ENCODE data around the gene PTDSS2. TPM values are rescaled to one million over a fixed set of nuclear protein-coding genes. Genes with fewer than 3 reads are reported as not detected.
"Not testable (repeated sequence)": the region's sequence is repeated elsewhere in the genome, so short reads cannot be mapped to it uniquely, and the experiment has no call there.

The PTDSS2 gene
- total and polyA plus RNA-seq, 9 of the 15 experiments (the other 6 are each of a cell fraction or from before 2014, with no cell fraction given) = 0.45 to 53.9 (median 17.2) TPM

DNA sequence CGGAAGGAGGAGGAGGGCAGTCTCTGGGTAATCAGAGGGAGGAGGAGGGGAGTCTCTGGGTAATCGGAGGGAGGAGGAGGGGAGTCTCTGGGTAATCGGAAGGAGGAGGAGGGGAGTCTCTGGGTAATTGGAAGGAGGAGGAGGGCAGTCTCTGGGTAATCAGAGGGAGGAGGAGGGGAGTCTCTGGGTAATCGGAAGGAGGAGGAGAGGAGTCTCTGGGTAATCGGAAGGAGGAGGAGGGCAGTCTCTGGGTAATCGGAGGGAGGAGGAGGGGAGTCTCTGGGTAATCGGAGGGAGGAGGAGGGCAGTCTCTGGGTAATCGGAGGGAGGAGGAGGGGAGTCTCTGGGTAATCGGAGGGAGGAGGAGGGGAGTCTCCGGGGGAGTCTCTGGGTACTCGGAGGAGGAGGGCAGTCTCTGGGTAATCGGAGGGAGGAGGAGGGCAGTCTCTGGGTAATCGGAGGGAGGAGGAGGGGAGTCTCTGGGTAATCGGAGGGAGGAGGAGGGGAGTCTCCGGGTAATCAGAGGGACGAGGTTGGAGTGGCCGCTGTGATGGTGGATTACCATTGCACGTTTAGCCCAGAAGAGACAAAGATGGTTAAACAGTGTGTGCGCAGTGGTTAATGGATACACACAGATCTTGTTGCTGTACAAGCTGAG lies 19.1 kb downstream of the PTDSS2 start:
- peak overlapping the region; percentile 31; the same call in 1 of the 3 replicates for H3K27ac ChIP-seq (ENCODE audit: extremely low read depth, low read depth, low read length)
- H3K9me1 ChIP-seq (ENCODE audit: control insufficient read depth, insufficient read depth, low read length); H4K20me1 ChIP-seq (replicated peaks; ENCODE audit: control insufficient read depth, insufficient read depth, low read length); ATAC-seq; intact Hi-C loops (cut with micrococcal nuclease); FAIRE-seq; H3K4me2 ChIP-seq (ENCODE audit: insufficient read depth, low read length); DNase-seq (ENCODE audit: extremely low read depth in 1 of 4, low spot score in 3 of 4); H3K9me3 ChIP-seq (replicated peaks; ENCODE audit: control insufficient read depth, insufficient read depth, low read depth, low read length); in situ Hi-C loops (cut with MboI); H3K27me3 ChIP-seq (ENCODE audit: control insufficient read depth in 2 of 2, insufficient read depth in 2 of 2, low read length in 2 of 2); BruUV-seq (replicated peaks); H2AFZ ChIP-seq (ENCODE audit: low read depth, low read length); CTCF ChIA-PET (ENCODE audit: low intra/inter-chr PET ratio); H3K4me3 ChIP-seq: not testable (repeated sequence)
- 82% methylated on average over 10 of the region's 19 CpGs for WGBS (ENCODE audit: insufficient coverage, low coverage, missing lambda C conversion rate)
- H3K4me1 ChIP-seq (replicated peaks in 1 of 2; ENCODE audit: control insufficient read depth in 2 of 2, insufficient read depth in 2 of 2, low read length in 2 of 2) = peaks cover 0 to 43% of the 10 kb centered on the region in 2 experiments; a peak in 3 of 5 replicates
- 0 out of 4 replicates have a peak overlapping the region, but pooled peaks of 1 of the 2 experiments have one; percentile 8 for H3K9ac ChIP-seq (ENCODE audit: insufficient read depth in 1 of 2, low read depth in 2 of 2, low read length in 2 of 2)
- peaks cover 42% of the 10 kb centered on the region for H3K79me2 ChIP-seq (ENCODE audit: control insufficient read depth, insufficient read depth, low read length)
- H3K36me3 ChIP-seq (ENCODE audit: control insufficient read depth, insufficient read depth, low read length) = peaks cover 23% of the 10 kb centered on the region
- POLR2A ChIA-PET = interaction anchor here (0.6 to 1.0 kb wide), 4 partner anchors 20 to 163 kb away, joined by 3 to 5 read pairs (median 3); no protein-coding TSS in a partner anchor

DNA sequence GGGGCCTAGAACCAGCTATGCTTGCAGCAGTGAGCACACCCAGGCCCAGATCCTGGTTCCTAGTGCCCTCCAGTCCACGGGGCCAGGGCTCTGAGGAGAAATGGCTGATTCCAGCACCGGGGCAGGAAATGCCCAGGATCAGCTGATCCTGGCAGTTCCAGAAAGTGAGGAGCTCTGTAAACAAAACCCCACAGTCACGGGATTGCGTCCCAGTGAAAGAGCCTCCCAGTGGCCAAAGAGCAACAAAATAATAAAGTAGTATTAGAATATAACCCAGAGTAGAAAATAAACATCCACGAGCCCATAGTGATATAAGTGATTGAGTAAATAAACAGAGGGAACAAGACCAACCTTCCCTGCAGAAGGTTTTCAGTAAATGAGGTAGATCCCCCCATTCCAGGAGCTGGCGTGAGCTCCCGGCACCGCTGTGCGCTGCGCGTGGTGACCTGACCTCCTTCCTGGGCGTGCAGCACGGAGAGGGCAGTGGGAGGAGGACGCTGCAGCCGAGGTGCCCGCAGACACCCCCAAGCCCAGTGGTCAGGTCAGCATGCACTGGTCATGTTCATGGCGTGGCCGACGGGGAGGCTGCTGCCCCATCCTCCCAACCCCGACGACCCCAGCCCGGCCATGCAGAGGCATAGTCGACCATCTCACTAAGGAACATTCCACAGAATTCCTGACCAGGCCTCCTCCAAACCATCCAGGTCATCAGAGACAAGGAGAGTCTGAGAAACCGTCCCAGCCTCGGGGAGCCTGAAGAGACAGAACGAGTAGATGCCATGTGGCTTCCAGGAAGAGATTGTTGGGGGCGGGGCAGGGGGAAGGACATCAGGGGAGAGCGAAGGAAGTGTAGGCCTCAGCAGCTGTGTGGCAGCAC lies 19.8 kb downstream of the PTDSS2 start:
- in situ Hi-C loops (cut with MboI) (no loop called here), intact Hi-C loops (cut with micrococcal nuclease) (no loop called here)
- Histone ChIP-seq H3K36me3 (ENCODE audit: control insufficient read depth, insufficient read depth, low read length) (peaks cover 21% of the 10 kb centered on the region), H4K20me1 (replicated peaks; ENCODE audit: control insufficient read depth, insufficient read depth, low read length) (no peaks in the 10 kb centered on the region), H3K4me2 (ENCODE audit: insufficient read depth, low read length) (no peak overlapping the region), H3K27me3 (ENCODE audit: control insufficient read depth in 2 of 2, insufficient read depth in 2 of 2, low read length in 2 of 2) (no peaks in the 10 kb centered on the region), H3K4me1 (replicated peaks in 1 of 2; ENCODE audit: control insufficient read depth in 2 of 2, insufficient read depth in 2 of 2, low read length in 2 of 2) (peaks cover 0 to 38% of the 10 kb centered on the region in 2 experiments; a peak in 3 of 5 replicates), H3K9me3 (replicated peaks; ENCODE audit: control insufficient read depth, insufficient read depth, low read depth, low read length) (no peaks in the 10 kb centered on the region), H3K9me1 (ENCODE audit: control insufficient read depth, insufficient read depth, low read length) (no peaks in the 10 kb centered on the region), H3K79me2 (ENCODE audit: control insufficient read depth, insufficient read depth, low read length) (peaks cover 46% of the 10 kb centered on the region), H3K4me3 (no peak overlapping the region), H3K27ac (ENCODE audit: extremely low read depth, low read depth, low read length) (peak overlapping the region; percentile 31; the same call in 1 of the 3 replicates), H2AFZ (ENCODE audit: low read depth, low read length) (no peak overlapping the region), H3K9ac (ENCODE audit: insufficient read depth in 1 of 2, low read depth in 2 of 2, low read length in 2 of 2) (peak overlapping the region in 1 of 2 experiments; percentile 38; a peak in 1 of 4 replicates)
- DNase-seq (ENCODE audit: extremely low read depth in 1 of 4, low spot score in 3 of 4) (no peak), FAIRE-seq (no peak), ATAC-seq (0 out of 3 replicates have a peak, but pooled peaks have one; percentile 42)
- BruUV-seq (replicated peaks) = no TSS peak
- WGBS (ENCODE audit: insufficient coverage, low coverage, missing lambda C conversion rate) = 91% methylated on average over 21 of the region's 28 CpGs
- ChIA-PET POLR2A (interaction anchor here (0.6 to 1.0 kb wide), 4 partner anchors 20 to 163 kb away, joined by 3 to 5 read pairs (median 3); no protein-coding TSS in a partner anchor), CTCF (ENCODE audit: low intra/inter-chr PET ratio) (no interaction called here)
- TF ChIP-seq CEBPG (CRISPR knock-in tag; IDR thresholded peaks at IDR 0.05) = no peak
- no peak for TF ChIP-seq CEBPG (tag; conservative IDR thresholded peaks at IDR 0.05 in 1 of 2, IDR thresholded peaks at IDR 0.05 in 1 of 2)
- no peak for TF ChIP-seq ZNF232 (CRISPR knock-in tag; IDR thresholded peaks at IDR 0.05)
- no peak for TF ChIP-seq ZNF699 (CRISPR knock-in tag; IDR thresholded peaks at IDR 0.05; ENCODE audit: insufficient replicate concordance)
- no peak for TF ChIP-seq ZNF282 (CRISPR knock-in tag; IDR thresholded peaks at IDR 0.05)
- TF ChIP-seq RBM34 (IDR thresholded peaks at IDR 0.05; ENCODE audit: borderline replicate concordance, insufficient read depth, low read length) = no peak
- TF ChIP-seq, protein P1, sequence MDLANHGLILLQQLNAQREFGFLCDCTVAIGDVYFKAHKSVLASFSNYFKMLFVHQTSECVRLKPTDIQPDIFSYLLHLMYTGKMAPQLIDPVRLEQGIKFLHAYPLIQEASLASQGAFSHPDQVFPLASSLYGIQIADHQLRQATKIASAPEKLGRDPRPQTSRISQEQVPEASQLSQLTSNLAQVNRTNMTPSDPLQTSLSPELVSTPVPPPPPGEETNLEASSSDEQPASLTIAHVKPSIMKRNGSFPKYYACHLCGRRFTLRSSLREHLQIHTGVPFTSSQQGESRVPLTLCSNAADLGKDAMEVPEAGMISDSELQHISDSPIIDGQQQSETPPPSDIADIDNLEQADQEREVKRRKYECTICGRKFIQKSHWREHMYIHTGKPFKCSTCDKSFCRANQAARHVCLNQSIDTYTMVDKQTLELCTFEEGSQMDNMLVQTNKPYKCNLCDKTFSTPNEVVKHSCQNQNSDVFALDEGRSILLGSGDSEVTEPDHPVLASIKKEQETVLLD (IDR thresholded peaks at IDR 0.05) = no peak
- TF ChIP-seq, protein P2, sequence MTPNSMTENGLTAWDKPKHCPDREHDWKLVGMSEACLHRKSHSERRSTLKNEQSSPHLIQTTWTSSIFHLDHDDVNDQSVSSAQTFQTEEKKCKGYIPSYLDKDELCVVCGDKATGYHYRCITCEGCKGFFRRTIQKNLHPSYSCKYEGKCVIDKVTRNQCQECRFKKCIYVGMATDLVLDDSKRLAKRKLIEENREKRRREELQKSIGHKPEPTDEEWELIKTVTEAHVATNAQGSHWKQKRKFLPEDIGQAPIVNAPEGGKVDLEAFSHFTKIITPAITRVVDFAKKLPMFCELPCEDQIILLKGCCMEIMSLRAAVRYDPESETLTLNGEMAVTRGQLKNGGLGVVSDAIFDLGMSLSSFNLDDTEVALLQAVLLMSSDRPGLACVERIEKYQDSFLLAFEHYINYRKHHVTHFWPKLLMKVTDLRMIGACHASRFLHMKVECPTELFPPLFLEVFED (CRISPR knock-in tag; conservative IDR thresholded peaks at IDR 0.05) = no peak
- no peak for TF ChIP-seq BCOR (IDR thresholded peaks at IDR 0.05)
- TF ChIP-seq HSF4 (CRISPR knock-in tag; IDR thresholded peaks at IDR 0.05; ENCODE audit: borderline replicate concordance) = no peak
